Gastroesophageal sphincter (tissue), 4 donors: ENCODE measurements around the gene CHML. TPM values are rescaled to one million over a fixed set of nuclear protein-coding genes. Genes with fewer than 3 reads are reported as not detected.

Experiments used
- ATAC-seq: fragments of 150-250 bp; one replicate; pipeline ENCODE4 v1.9.1; 2016; ENCODE audit warnings: mild to moderate bottlenecking, moderate library complexity
- H3K27ac ChIP-seq, 4 donors: fragments of 200-600 bp; sonication (generic) in 3 of 4; 1 replicate in 3 of 4; 2 replicates in 1 of 4; pipeline ENCODE4 v1.5.1; 2016 to 2019
- H3K27me3 ChIP-seq: fragments of 200-600 bp; sonication (generic); one replicate; pipeline ENCODE4 v1.5.1; 2019
- H3K36me3 ChIP-seq, 2 donors: fragments of 200-600 bp; sonication (generic); one replicate each; pipeline ENCODE4 v1.5.1; 2019; ENCODE audit warnings: control low read depth in 1 of 2
- H3K4me1 ChIP-seq, 3 donors: fragments of 200-600 bp; sonication (generic); 1 replicate in 2 of 3; 2 replicates in 1 of 3; pipeline ENCODE4 v1.5.1; 2016 to 2019; ENCODE audit warnings: control low read depth in 2 of 3
- H3K4me3 ChIP-seq, 2 donors: fragments of 200-600 bp; sonication (generic); one replicate each; pipeline ENCODE4 v1.5.1; 2019; ENCODE audit warnings: mild to moderate bottlenecking in 1 of 2, moderate library complexity in 1 of 2
- H3K9me3 ChIP-seq, 3 donors: fragments of 200-600 bp; sonication (generic); one replicate each; pipeline ENCODE4 v1.5.1; 2017 to 2019; ENCODE audit warnings: control low read depth in 2 of 3
- CTCF ChIP-seq, 4 experiments: fragments of 200-600 bp in 2 of 4; fragments of 450-650 bp in 2 of 4; sonication (generic) in 1 of 4; IDR thresholded peaks; one replicate each; pipeline ENCODE4 v1.5.1; 2017 to 2019; ENCODE audit warnings: antibody characterized with exemption in 4 of 4, mild to moderate bottlenecking in 2 of 4, moderate library complexity in 2 of 4
- EP300 ChIP-seq: sonication (generic); formaldehyde crosslinking; IDR thresholded peaks from one replicate; pipeline ENCODE4 v1.6.1; 2017; ENCODE audit warnings: antibody characterized with exemption, mild to moderate bottlenecking
- POLR2A ChIP-seq, 2 donors: fragments of 450-650 bp; IDR thresholded peaks; one replicate each; pipeline ENCODE4 v1.6.1; 2017; ENCODE audit warnings: antibody characterized with exemption in 2 of 2, mild to moderate bottlenecking in 2 of 2, moderate library complexity in 1 of 2
- POLR2AphosphoS5 ChIP-seq: sonication (generic); formaldehyde crosslinking; IDR thresholded peaks from one replicate; pipeline ENCODE4 v1.6.1; 2017; ENCODE audit warnings: antibody characterized with exemption
- WGBS, 2 donors: methylation state at CpG; one replicate each; pipeline ENCODE4 v1.1.5; 2018; ENCODE audit warnings: low coverage in 1 of 2; 5-methylcytosine and 5-hydroxymethylcytosine counted together
- total RNA-seq, 4 donors: library from RNA; depleted of rRNA; stranded (reverse); fragments of >200 nt; gene quantifications; one replicate each; pipeline ENCODE4 v1.1.0, GENCODE V29; 2016

The CHML gene
- total RNA-seq, 4 donors from 2014 or later: 5.3 to 10.2 (median 8.8) TPM

- Histone ChIP-seq H3K4me3 (no peak overlapping the region), H3K27me3 (no peaks in the 10 kb centered on the region), H3K9me3 (no peaks in the 10 kb centered on the region), H3K4me1 (no peaks in the 10 kb centered on the region), H3K27ac (no peak overlapping the region), H3K36me3 (no peaks in the 10 kb centered on the region)
- no peak for TF ChIP-seq CTCF (IDR thresholded peaks at IDR 0.05)
- no peak for TF ChIP-seq EP300
- TF ChIP-seq POLR2AphosphoS5: no peak
- TF ChIP-seq POLR2A (IDR thresholded peaks at IDR 0.05): no peak
- WGBS, 2 donors: 83 to 94% methylated on average over 5 to 6 of the region's 6 CpGs
- ATAC-seq: no peak
These were observed 43.5 kb downstream of the CHML start for GRCh38 chr1:241596633-241597032.

GRCh38 chr1:241593186-241593585 is 47.0 kb downstream of the CHML start:
- no peaks in the 10 kb centered on the region for H3K27me3 ChIP-seq
- no peak overlapping the region for H3K27ac ChIP-seq
- H3K9me3 ChIP-seq: no peaks in the 10 kb centered on the region
- H3K4me3 ChIP-seq: no peak overlapping the region
- 88 to 100% methylated on average over 1 of the region's 1 CpG for WGBS, 2 donors
- no peak for TF ChIP-seq POLR2AphosphoS5
- H3K36me3 ChIP-seq: no peaks in the 10 kb centered on the region
- no peak for ATAC-seq
- H3K4me1 ChIP-seq: no peaks in the 10 kb centered on the region

GRCh38 chr1:241592273-241592958 is 47.8 kb downstream of the CHML start:
- TF ChIP-seq POLR2A (IDR thresholded peaks at IDR 0.05): no peak
- TF ChIP-seq POLR2AphosphoS5: no peak
- TF ChIP-seq EP300: no peak
- TF ChIP-seq CTCF (IDR thresholded peaks at IDR 0.05): no peak
- no peaks in the 10 kb centered on the region for H3K4me1 ChIP-seq
- H3K9me3 ChIP-seq: no peaks in the 10 kb centered on the region
- H3K4me3 ChIP-seq: no peak overlapping the region
- no peak overlapping the region for H3K27ac ChIP-seq
- no peak for ATAC-seq
- no peaks in the 10 kb centered on the region for H3K36me3 ChIP-seq
- WGBS, 2 donors: 78 to 93% methylated on average over 3 of the region's 3 CpGs
- no peaks in the 10 kb centered on the region for H3K27me3 ChIP-seq

GRCh38 chr1:241591736-241592135 is 48.4 kb downstream of the CHML start:
- H3K4me1 ChIP-seq: no peaks in the 10 kb centered on the region
- H3K9me3 ChIP-seq: no peaks in the 10 kb centered on the region
- H3K36me3 ChIP-seq: no peaks in the 10 kb centered on the region
- no peak overlapping the region for H3K27ac ChIP-seq
- no peaks in the 10 kb centered on the region for H3K27me3 ChIP-seq
- WGBS, 2 donors: 88 to 91% methylated on average over 3 to 5 of the region's 5 CpGs
- TF ChIP-seq EP300 (no peak), POLR2AphosphoS5 (no peak), POLR2A (IDR thresholded peaks at IDR 0.05) (no peak)
- no peak overlapping the region for H3K4me3 ChIP-seq
- ATAC-seq: no peak

GRCh38 chr1:241591317-241591716 is 48.9 kb downstream of the CHML start:
- no peak for ATAC-seq
- TF ChIP-seq POLR2AphosphoS5: no peak
- no peak for TF ChIP-seq EP300
- no peak for TF ChIP-seq CTCF (IDR thresholded peaks at IDR 0.05)
- no peak for TF ChIP-seq POLR2A (IDR thresholded peaks at IDR 0.05)
- Histone ChIP-seq H3K36me3 (no peaks in the 10 kb centered on the region), H3K4me1 (no peaks in the 10 kb centered on the region), H3K9me3 (no peaks in the 10 kb centered on the region), H3K27ac (no peak overlapping the region), H3K27me3 (no peaks in the 10 kb centered on the region), H3K4me3 (no peak overlapping the region)

- Histone ChIP-seq H3K4me3 (no peak overlapping the region), H3K27me3 (no peaks in the 10 kb centered on the region), H3K27ac (no peak overlapping the region), H3K9me3 (no peaks in the 10 kb centered on the region), H3K36me3 (no peaks in the 10 kb centered on the region), H3K4me1 (no peaks in the 10 kb centered on the region)
- 53 to 88% methylated on average over 2 to 4 of the region's 4 CpGs for WGBS, 2 donors
- ATAC-seq: no peak
- TF ChIP-seq POLR2A (IDR thresholded peaks at IDR 0.05) (no peak), POLR2AphosphoS5 (no peak), CTCF (IDR thresholded peaks at IDR 0.05) (no peak), EP300 (no peak)
These were observed 49.5 kb downstream of the CHML start for GRCh38 chr1:241590719-241591118.
